Uterus (tissue), 2 donors: ENCODE measurements around the gene AQP1.

Experiments used
- POLR2A ChIP-seq, 2 donors: fragments of 450-650 bp; IDR thresholded peaks; one replicate each; pipeline ENCODE4 v1.6.1; 2016; ENCODE audit warnings: antibody characterized with exemption in 2 of 2, mild to moderate bottlenecking in 1 of 2, moderate library complexity in 1 of 2
- TF ChIP-seq, protein P1 (sequence below), 4 experiments: fragments of 200-600 bp in 2 of 4; fragments of 450-650 bp in 2 of 4; sonication (generic) in 2 of 4; IDR thresholded peaks; one replicate each; pipeline ENCODE4 v1.5.1; 2016 to 2019; ENCODE audit warnings: antibody characterized with exemption in 4 of 4, mild to moderate bottlenecking in 2 of 4, moderate library complexity in 1 of 4

- TF ChIP-seq, protein P1, sequence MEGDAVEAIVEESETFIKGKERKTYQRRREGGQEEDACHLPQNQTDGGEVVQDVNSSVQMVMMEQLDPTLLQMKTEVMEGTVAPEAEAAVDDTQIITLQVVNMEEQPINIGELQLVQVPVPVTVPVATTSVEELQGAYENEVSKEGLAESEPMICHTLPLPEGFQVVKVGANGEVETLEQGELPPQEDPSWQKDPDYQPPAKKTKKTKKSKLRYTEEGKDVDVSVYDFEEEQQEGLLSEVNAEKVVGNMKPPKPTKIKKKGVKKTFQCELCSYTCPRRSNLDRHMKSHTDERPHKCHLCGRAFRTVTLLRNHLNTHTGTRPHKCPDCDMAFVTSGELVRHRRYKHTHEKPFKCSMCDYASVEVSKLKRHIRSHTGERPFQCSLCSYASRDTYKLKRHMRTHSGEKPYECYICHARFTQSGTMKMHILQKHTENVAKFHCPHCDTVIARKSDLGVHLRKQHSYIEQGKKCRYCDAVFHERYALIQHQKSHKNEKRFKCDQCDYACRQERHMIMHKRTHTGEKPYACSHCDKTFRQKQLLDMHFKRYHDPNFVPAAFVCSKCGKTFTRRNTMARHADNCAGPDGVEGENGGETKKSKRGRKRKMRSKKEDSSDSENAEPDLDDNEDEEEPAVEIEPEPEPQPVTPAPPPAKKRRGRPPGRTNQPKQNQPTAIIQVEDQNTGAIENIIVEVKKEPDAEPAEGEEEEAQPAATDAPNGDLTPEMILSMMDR (IDR thresholded peaks at IDR 0.05), result no peak
- no peak for TF ChIP-seq POLR2A (IDR thresholded peaks at IDR 0.05)
These were observed 523 bp downstream of the AQP1 start for GRCh38 chr7:30912021-30912730.
